Keratinocyte (primary cell): Measurements from ENCODE around the gene RNF19B. TPM values are rescaled to one million over a fixed set of nuclear protein-coding genes. Genes with fewer than 3 reads are reported as not detected.

Source experiments
- DNase-seq: peaks from one replicate; pipeline ENCODE4 v3.0.0-alpha.2; 2011; ENCODE audit warnings: low read depth, missing footprints, low spot score
- FAIRE-seq: peaks from 2 replicates; lab custom pipeline; 2011; peaks lifted over from hg19 to GRCh38; lab: Jason Lieb, UNC
- H2AFZ ChIP-seq: 2 replicates; pipeline ENCODE4 v1.6.0; 2012; ENCODE audit warnings: low read length, control low read depth, inconsistent platforms; ENCODE audit not compliant: control insufficient read depth
- H3K27ac ChIP-seq: 2 replicates; pipeline ENCODE4 v1.5.1; 2011; ENCODE audit warnings: low read length; ENCODE audit not compliant: control insufficient read depth, insufficient read depth
- H3K27me3 ChIP-seq: 3 replicates; pipeline ENCODE4 v1.6.0; 2011; ENCODE audit warnings: low read length; ENCODE audit not compliant: control insufficient read depth, insufficient read depth; ENCODE audit errors: extremely low read depth
- H3K36me3 ChIP-seq, 2 experiments: 2 replicates in 1 of 2; 3 replicates in 1 of 2; pipeline ENCODE4 v1.5.1; 2011; ENCODE audit warnings: low read length in 2 of 2, mild to moderate bottlenecking in 1 of 2; ENCODE audit not compliant: control insufficient read depth in 2 of 2, insufficient read depth in 2 of 2; ENCODE audit errors: extremely low read depth in 1 of 2
- H3K4me1 ChIP-seq: 3 replicates; pipeline ENCODE4 v1.5.1; 2011; ENCODE audit warnings: low read length; ENCODE audit not compliant: control insufficient read depth, insufficient read depth; ENCODE audit errors: extremely low read depth
- H3K4me2 ChIP-seq: 3 replicates; pipeline ENCODE4 v1.6.0; 2011; ENCODE audit warnings: low read depth, low read length; ENCODE audit not compliant: control insufficient read depth, insufficient read depth; ENCODE audit errors: extremely low read depth
- H3K4me3 ChIP-seq, 3 experiments: fragments of 200-600 bp in 1 of 3; sonication (generic) in 1 of 3; 2 replicates in 2 of 3; 3 replicates in 1 of 3; pipeline ENCODE4 v1.5.1; 2011 to 2016; ENCODE audit warnings: low read length in 3 of 3, mild to moderate bottlenecking in 3 of 3, control low read depth in 2 of 3, inconsistent platforms in 1 of 3, low read depth in 1 of 3, mixed read lengths in 1 of 3, mixed run types in 1 of 3, moderate library complexity in 1 of 3; ENCODE audit not compliant: control insufficient read depth in 2 of 3, insufficient read depth in 2 of 3; ENCODE audit errors: extremely low read depth in 1 of 3
- H3K79me2 ChIP-seq: 2 replicates; pipeline ENCODE4 v1.6.0; 2012; ENCODE audit warnings: low read length; ENCODE audit not compliant: control insufficient read depth, insufficient read depth
- H3K9ac ChIP-seq: 3 replicates; pipeline ENCODE4 v1.6.0; 2011; ENCODE audit warnings: low read length; ENCODE audit not compliant: control insufficient read depth, insufficient read depth; ENCODE audit errors: extremely low read depth
- H3K9me1 ChIP-seq: 3 replicates; pipeline ENCODE4 v1.6.0; 2011; ENCODE audit warnings: low read length; ENCODE audit not compliant: control insufficient read depth, insufficient read depth; ENCODE audit errors: extremely low read depth
- H3K9me3 ChIP-seq: 2 replicates; pipeline ENCODE4 v1.5.1; 2012; ENCODE audit warnings: low read depth, low read length; ENCODE audit not compliant: control insufficient read depth
- H4K20me1 ChIP-seq: 3 replicates; pipeline ENCODE4 v1.6.0; 2011; ENCODE audit warnings: low read length; ENCODE audit not compliant: control insufficient read depth, insufficient read depth; ENCODE audit errors: extremely low read depth
- CTCF ChIP-seq, 3 experiments: IDR thresholded peaks in 1 of 3; conservative IDR thresholded peaks in 1 of 3; optimal IDR thresholded peaks in 1 of 3; 2 replicates in 2 of 3; 3 replicates in 1 of 3; pipeline versions ENCODE3 to v1.5.1; 2011; ENCODE audit warnings: low read length in 3 of 3, mild to moderate bottlenecking in 3 of 3, moderate library complexity in 2 of 3, control low read depth in 1 of 3, inconsistent platforms in 1 of 3; ENCODE audit not compliant: insufficient read depth in 2 of 3; ENCODE audit errors: extremely low read depth in 1 of 3
- EZH2 ChIP-seq: IDR thresholded peaks from one replicate; pipeline ENCODE4 v1.6.1; 2012; ENCODE audit warnings: inconsistent platforms, mild to moderate bottlenecking, low read length, moderate library complexity
- dilution Hi-C: fragments of 300-500 bp; cut with MboI; formaldehyde crosslinking; loops from one replicate; pipeline ENCODE4 v1.7.0; 2020; ENCODE audit warnings: low sequenced_read_pairs; ENCODE audit not compliant: extremely low pct_ligation_motif_present
- polyA plus RNA-seq, 5 experiments: library from polyadenylated mRNA; depleted of rRNA in 3 of 5; stranded (reverse) in 3 of 5; stranded (forward) in 1 of 5; unstranded in 1 of 5; fragments of >200 nt; gene quantifications; 1 replicate in 1 of 5; 2 replicates in 3 of 5; 3 replicates in 1 of 5; pipeline versions ENCODE4 v1.2.1 to v1.2.3, GENCODE V29; 2011 to 2012; ENCODE audit warnings: missing spikeins in 2 of 5, low read depth in 1 of 5, low replicate concordance in 1 of 5

The RNF19B gene
- polyA plus RNA-seq, 1 donor (not counting 4 experiments of a cell fraction or from before 2014, with no cell fraction given) = 33.5 TPM

- Histone ChIP-seq H3K9me3 (no peaks in the 10 kb centered on the region), H3K4me2 (no peak overlapping the region), H2AFZ (no peak overlapping the region), H3K9me1 (no peaks in the 10 kb centered on the region), H3K27me3 (peaks cover 32% of the 10 kb centered on the region), H3K36me3 (peaks cover 2 to 14% of the 10 kb centered on the region in 2 experiments), H3K79me2 (no peaks in the 10 kb centered on the region), H4K20me1 (peaks cover 4% of the 10 kb centered on the region), H3K4me3 (no peak overlapping the region), H3K4me1 (peaks cover 11% of the 10 kb centered on the region), H3K9ac (no peak overlapping the region), H3K27ac (no peak overlapping the region)
- no peak for FAIRE-seq
- no peak for DNase-seq
- TF ChIP-seq EZH2 (no peak), CTCF (optimal IDR thresholded peaks at IDR 0.05 in 1 of 3, IDR thresholded peaks at IDR 0.05 in 1 of 3, conservative IDR thresholded peaks at IDR 0.05 in 1 of 3; ENCODE audit: extremely low read depth in 1 of 3, insufficient read depth in 2 of 3, low read length in 3 of 3) (no peak)
- dilution Hi-C loops = no loop called here
These were observed 73.0 kb downstream of the RNF19B start for GRCh38 chr1:32891630-32892029.

GRCh38 chr1:32891241-32891570 lies 73.4 kb downstream of the RNF19B start:
- H3K27me3 ChIP-seq = peaks cover 35% of the 10 kb centered on the region
- H2AFZ ChIP-seq = no peak overlapping the region
- peaks cover 4% of the 10 kb centered on the region for H4K20me1 ChIP-seq
- H3K4me1 ChIP-seq = peaks cover 7% of the 10 kb centered on the region
- H3K27ac ChIP-seq = no peak overlapping the region
- no peak overlapping the region for H3K9ac ChIP-seq
- H3K79me2 ChIP-seq = no peaks in the 10 kb centered on the region
- no peaks in the 10 kb centered on the region for H3K9me1 ChIP-seq
- no peak for FAIRE-seq
- dilution Hi-C loops = no loop called here
- no peaks in the 10 kb centered on the region for H3K9me3 ChIP-seq
- no peak overlapping the region for H3K4me3 ChIP-seq
- DNase-seq = no peak
- no peak overlapping the region for H3K4me2 ChIP-seq
- H3K36me3 ChIP-seq = peaks cover 2 to 11% of the 10 kb centered on the region in 2 experiments
- TF ChIP-seq CTCF (optimal IDR thresholded peaks at IDR 0.05 in 1 of 3, IDR thresholded peaks at IDR 0.05 in 1 of 3, conservative IDR thresholded peaks at IDR 0.05 in 1 of 3; ENCODE audit: extremely low read depth in 1 of 3, insufficient read depth in 2 of 3, low read length in 3 of 3) = no peak
- no peak for TF ChIP-seq EZH2
